ENCODE measurements around the gene CCDC9B.

Gene CCDC9B

DNA sequence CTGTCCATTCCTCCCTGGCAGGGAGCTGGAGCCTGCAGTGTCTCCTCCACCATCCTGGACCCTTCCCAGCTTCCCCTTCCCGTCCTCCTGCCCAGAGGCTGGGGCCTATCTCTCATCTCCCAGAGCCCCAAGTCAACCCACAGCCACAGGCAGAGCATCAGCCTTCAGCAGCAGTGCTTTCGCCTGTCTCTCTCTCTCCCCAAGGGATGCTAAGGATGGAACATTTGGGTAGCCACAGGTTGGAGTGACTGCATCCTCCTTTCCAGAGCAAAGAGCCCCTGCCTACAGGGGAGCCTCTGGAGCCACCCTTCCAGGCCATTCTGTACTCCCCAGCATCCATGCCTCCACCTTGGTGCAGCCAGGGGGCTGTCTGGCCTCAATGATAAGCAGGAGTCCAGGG is 37.2 kb downstream of the CCDC9B start:
- Histone ChIP-seq H3K9ac (ENCODE audit: low read depth, low read length) (no peak overlapping the region), H3K4me3 (ENCODE audit: low read depth, low read length) (no peak overlapping the region), H3K27me3 (ENCODE audit: control insufficient read depth, insufficient read depth, low read length) (no peaks in the 10 kb centered on the region), H3K4me1 (ENCODE audit: control insufficient read depth, insufficient read depth, low read length) (peaks cover 28% of the 10 kb centered on the region), H3K27ac (ENCODE audit: low read depth, low read length) (no peak overlapping the region), H3K36me3 (ENCODE audit: control insufficient read depth, insufficient read depth, low read length) (no peaks in the 10 kb centered on the region), H3K9me3 (ENCODE audit: control insufficient read depth, insufficient read depth, low read length) (0 out of 2 replicates have a peak, but pooled peaks cover 4% of the 10 kb centered on the region)

DNA sequence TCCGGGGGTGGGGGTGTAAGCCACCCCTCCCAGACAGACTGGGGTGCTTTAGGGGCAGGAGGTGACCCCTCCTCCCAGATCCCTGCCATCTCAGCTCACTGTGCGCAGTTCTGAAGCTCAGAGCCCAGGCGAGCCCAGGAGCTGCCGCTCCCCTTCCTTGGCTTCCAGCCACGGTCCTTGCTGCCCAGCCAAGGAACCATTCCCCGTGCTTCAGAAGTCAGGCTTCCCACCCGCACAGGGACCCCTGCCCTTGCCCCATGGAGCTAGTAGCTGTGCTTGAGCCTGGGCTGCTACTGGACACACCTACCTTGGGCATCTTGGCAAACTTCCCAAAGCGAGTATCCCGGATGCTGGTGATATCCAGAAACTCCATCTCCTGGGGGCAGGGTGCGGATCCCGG is 37.8 kb downstream of the CCDC9B start:
- Histone ChIP-seq H3K27me3 (ENCODE audit: control insufficient read depth, insufficient read depth, low read length) (no peaks in the 10 kb centered on the region), H3K36me3 (ENCODE audit: control insufficient read depth, insufficient read depth, low read length) (no peaks in the 10 kb centered on the region), H3K9me3 (ENCODE audit: control insufficient read depth, insufficient read depth, low read length) (0 out of 2 replicates have a peak, but pooled peaks cover 4% of the 10 kb centered on the region), H3K4me3 (ENCODE audit: low read depth, low read length) (no peak overlapping the region), H3K27ac (ENCODE audit: low read depth, low read length) (no peak overlapping the region), H3K4me1 (ENCODE audit: control insufficient read depth, insufficient read depth, low read length) (peaks cover 25% of the 10 kb centered on the region), H3K9ac (ENCODE audit: low read depth, low read length) (no peak overlapping the region)

DNA sequence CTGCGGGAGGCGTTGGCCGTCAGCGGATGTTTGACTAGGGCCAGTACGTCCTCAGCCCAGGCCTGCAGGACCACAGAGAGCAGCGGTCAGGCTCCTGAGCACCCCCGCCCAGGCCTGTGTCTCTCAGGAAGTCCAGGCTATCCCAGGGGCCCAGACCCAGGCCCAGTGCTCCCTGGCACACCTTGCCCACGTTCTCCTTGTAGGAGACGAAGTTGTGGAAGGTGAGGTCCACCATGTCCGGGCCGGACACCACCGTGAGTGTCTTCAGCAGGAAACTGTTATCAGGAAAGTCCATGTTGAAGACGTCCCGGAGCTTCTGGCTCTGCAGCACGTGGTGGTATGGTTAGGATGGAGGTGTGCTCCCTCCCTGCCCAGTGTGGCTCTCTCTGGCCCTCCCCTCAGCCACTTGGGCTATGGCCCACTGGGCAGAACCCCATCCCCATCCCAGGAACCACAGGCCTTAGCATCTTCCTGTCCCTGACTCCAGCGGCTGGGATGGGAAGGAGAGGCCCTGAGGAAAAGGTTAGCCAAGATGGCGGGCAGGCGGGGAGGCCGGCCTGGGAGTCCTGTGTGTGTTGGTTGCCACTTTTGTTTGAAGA is 38.4 kb downstream of the CCDC9B start:
- Histone ChIP-seq H3K4me3 (ENCODE audit: low read depth, low read length) (no peak overlapping the region), H3K9me3 (ENCODE audit: control insufficient read depth, insufficient read depth, low read length) (0 out of 2 replicates have a peak, but pooled peaks cover 4% of the 10 kb centered on the region), H3K4me1 (ENCODE audit: control insufficient read depth, insufficient read depth, low read length) (peaks cover 21% of the 10 kb centered on the region), H3K27me3 (ENCODE audit: control insufficient read depth, insufficient read depth, low read length) (no peaks in the 10 kb centered on the region), H3K27ac (ENCODE audit: low read depth, low read length) (no peak overlapping the region), H3K36me3 (ENCODE audit: control insufficient read depth, insufficient read depth, low read length) (no peaks in the 10 kb centered on the region), H3K9ac (ENCODE audit: low read depth, low read length) (no peak overlapping the region)

DNA sequence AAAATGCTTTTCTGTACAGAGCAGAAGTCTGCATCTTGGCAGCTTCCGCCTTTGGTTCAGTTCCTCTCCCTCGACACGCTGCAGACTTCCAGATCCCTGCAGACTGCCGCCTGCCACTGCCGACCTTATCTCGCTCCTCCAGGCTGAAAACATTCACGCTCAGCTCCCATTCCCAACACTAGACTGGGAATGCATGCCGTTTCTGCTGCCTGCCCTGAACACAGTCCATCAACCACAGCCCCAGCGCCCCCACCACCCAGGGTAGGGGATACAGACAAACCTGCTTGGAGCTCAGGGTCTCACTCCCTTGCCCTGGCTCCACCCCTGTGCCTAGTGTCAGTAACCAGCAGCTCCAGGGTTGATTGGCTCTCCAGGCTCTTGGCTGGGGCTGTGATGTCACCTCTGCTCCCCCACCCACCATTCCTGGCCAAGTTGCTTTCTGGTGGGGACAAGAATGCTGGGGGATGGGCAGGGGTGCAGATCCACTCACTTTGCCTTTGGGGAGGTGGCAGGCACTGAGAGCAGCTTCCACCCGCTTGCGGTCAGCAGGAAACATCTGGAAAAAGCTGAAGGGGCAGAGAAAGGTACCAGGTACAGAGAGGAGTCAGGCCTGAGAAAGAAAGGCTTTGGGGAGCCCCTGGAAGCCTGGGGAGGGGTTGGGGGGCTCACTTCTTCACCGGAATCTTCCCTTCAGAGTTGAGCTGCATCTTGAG is 39.1 kb downstream of the CCDC9B start:
- H3K36me3 ChIP-seq (ENCODE audit: control insufficient read depth, insufficient read depth, low read length) = no peaks in the 10 kb centered on the region
- H3K4me3 ChIP-seq (ENCODE audit: low read depth, low read length) = no peak overlapping the region
- 0 out of 2 replicates have a peak, but pooled peaks cover 4% of the 10 kb centered on the region for H3K9me3 ChIP-seq (ENCODE audit: control insufficient read depth, insufficient read depth, low read length)
- no peaks in the 10 kb centered on the region for H3K27me3 ChIP-seq (ENCODE audit: control insufficient read depth, insufficient read depth, low read length)
- peaks cover 13% of the 10 kb centered on the region; the same call in 1 of the 2 replicates for H3K4me1 ChIP-seq (ENCODE audit: control insufficient read depth, insufficient read depth, low read length)
- no peak overlapping the region for H3K9ac ChIP-seq (ENCODE audit: low read depth, low read length)
- no peak overlapping the region for H3K27ac ChIP-seq (ENCODE audit: low read depth, low read length)

DNA sequence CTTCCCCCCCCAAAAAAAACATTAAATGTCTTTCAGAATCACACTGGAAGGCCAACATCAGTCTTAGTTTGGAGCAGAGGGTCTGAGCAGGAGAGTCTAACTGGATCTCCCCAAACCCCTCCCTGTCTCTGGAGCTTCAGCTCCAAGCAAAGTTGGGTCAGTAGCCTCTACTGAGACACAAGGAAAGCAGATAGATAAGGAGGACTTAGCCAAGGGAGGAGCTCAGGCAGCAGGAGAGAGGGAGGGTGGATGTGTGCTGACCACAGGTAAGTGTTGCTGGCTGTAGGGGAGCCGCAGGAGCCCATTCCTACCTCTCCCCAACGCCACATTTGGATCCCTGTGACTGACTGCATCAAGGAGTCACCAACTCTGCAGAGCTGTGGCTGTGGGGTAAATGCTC is 40.0 kb downstream of the CCDC9B start:
- Histone ChIP-seq H3K9ac (ENCODE audit: low read depth, low read length) (no peak overlapping the region), H3K4me3 (ENCODE audit: low read depth, low read length) (no peak overlapping the region), H3K36me3 (ENCODE audit: control insufficient read depth, insufficient read depth, low read length) (no peaks in the 10 kb centered on the region), H3K27ac (ENCODE audit: low read depth, low read length) (no peak overlapping the region), H3K4me1 (ENCODE audit: control insufficient read depth, insufficient read depth, low read length) (peaks cover 12% of the 10 kb centered on the region; the same call in 1 of the 2 replicates), H3K9me3 (ENCODE audit: control insufficient read depth, insufficient read depth, low read length) (0 out of 2 replicates have a peak, but pooled peaks cover 4% of the 10 kb centered on the region), H3K27me3 (ENCODE audit: control insufficient read depth, insufficient read depth, low read length) (no peaks in the 10 kb centered on the region)

DNA sequence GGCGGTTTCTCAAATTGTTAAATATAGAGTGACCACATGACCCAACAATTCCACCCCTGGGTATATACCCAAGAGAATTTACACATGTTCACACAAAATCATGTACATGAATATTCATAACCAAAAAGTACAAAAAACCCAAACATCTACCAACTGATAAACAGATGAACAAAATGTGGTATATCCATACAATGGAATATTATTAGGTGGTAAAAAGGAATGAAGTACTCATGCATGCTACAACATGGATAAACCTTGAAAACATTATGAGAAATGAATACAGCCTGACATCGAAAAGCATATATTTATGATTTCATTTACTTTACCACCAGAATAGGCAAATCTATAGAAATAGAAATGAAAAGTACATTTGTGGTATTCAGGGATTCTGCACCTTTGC is 40.4 kb downstream of the CCDC9B start:
- Histone ChIP-seq H3K27ac (ENCODE audit: low read depth, low read length) (no peak overlapping the region), H3K4me3 (ENCODE audit: low read depth, low read length) (no peak overlapping the region), H3K9me3 (ENCODE audit: control insufficient read depth, insufficient read depth, low read length) (0 out of 2 replicates have a peak, but pooled peaks cover 4% of the 10 kb centered on the region), H3K36me3 (ENCODE audit: control insufficient read depth, insufficient read depth, low read length) (no peaks in the 10 kb centered on the region), H3K9ac (ENCODE audit: low read depth, low read length) (no peak overlapping the region), H3K4me1 (ENCODE audit: control insufficient read depth, insufficient read depth, low read length) (peaks cover 12% of the 10 kb centered on the region; the same call in 1 of the 2 replicates), H3K27me3 (ENCODE audit: control insufficient read depth, insufficient read depth, low read length) (no peaks in the 10 kb centered on the region)

DNA sequence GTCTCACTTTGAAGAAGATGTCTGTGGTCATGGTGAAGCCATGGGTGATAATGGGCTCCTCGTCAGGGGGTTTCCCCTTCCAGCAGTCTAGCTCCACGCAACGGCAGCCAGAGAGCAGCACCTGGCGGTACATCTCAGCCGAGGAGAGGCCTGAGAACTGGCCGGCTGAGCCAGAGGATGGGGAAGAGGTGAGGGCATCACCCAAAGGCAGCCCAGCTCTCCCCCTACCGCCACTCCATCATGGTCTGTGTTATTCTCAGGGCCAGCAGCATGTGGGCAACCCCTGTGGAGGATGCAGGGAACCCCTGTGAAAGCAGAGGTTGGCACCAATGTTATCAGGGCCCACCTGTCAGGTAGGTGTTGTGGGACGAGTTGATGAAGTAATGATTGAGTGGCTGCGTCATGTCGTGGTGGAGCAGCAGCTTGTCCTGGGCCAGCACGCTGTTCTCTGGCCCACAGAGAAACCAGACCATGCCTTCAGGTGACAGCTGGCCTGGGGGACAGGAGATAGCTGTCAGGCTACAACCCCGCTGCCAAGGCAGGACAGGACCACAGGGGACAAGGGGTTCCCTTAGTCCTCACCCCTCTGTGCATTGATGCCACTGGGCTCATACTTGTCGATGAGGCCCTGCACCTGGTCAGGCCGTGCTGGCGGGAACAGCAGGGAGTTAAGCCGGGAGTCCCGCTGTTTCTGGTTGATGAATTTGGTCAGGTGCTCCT is 42.4 kb downstream of the CCDC9B start:
- H3K4me1 ChIP-seq (ENCODE audit: control insufficient read depth, insufficient read depth, low read length) = peaks cover 12% of the 10 kb centered on the region; the same call in 1 of the 2 replicates
- no peak overlapping the region for H3K27ac ChIP-seq (ENCODE audit: low read depth, low read length)
- peaks cover 10% of the 10 kb centered on the region for H3K27me3 ChIP-seq (ENCODE audit: control insufficient read depth, insufficient read depth, low read length)
- H3K9me3 ChIP-seq (ENCODE audit: control insufficient read depth, insufficient read depth, low read length) = 0 out of 2 replicates have a peak, but pooled peaks cover 4% of the 10 kb centered on the region
- H3K36me3 ChIP-seq (ENCODE audit: control insufficient read depth, insufficient read depth, low read length) = no peaks in the 10 kb centered on the region
- no peak overlapping the region for H3K9ac ChIP-seq (ENCODE audit: low read depth, low read length)
- no peak overlapping the region for H3K4me3 ChIP-seq (ENCODE audit: low read depth, low read length)

DNA sequence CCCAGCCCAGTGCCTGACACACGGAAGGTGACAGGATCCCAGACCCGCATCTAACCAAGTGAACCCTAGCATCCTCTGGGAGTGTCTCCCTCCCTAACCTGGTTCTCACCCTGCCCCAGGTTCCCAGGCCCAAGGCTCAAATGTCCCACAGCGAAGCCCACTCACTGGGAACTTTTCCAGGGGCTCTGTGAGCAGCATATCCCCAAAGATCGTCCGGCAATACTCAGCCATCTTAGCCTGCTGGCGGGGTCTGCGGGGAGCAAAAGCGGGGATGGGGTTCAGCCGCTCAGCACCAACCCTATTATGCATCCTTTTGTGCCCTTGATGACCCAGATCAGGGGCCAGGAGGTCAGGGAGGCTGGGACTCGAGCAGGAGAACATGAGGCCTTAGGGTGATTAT is 43.4 kb downstream of the CCDC9B start:
- H3K9me3 ChIP-seq (ENCODE audit: control insufficient read depth, insufficient read depth, low read length) = 0 out of 2 replicates have a peak, but pooled peaks cover 4% of the 10 kb centered on the region
- peaks cover 21% of the 10 kb centered on the region for H3K27me3 ChIP-seq (ENCODE audit: control insufficient read depth, insufficient read depth, low read length)
- peaks cover 12% of the 10 kb centered on the region; the same call in 1 of the 2 replicates for H3K4me1 ChIP-seq (ENCODE audit: control insufficient read depth, insufficient read depth, low read length)
- no peaks in the 10 kb centered on the region for H3K36me3 ChIP-seq (ENCODE audit: control insufficient read depth, insufficient read depth, low read length)
- no peak overlapping the region for H3K27ac ChIP-seq (ENCODE audit: low read depth, low read length)
- H3K4me3 ChIP-seq (ENCODE audit: low read depth, low read length) = no peak overlapping the region
- no peak overlapping the region for H3K9ac ChIP-seq (ENCODE audit: low read depth, low read length)

DNA sequence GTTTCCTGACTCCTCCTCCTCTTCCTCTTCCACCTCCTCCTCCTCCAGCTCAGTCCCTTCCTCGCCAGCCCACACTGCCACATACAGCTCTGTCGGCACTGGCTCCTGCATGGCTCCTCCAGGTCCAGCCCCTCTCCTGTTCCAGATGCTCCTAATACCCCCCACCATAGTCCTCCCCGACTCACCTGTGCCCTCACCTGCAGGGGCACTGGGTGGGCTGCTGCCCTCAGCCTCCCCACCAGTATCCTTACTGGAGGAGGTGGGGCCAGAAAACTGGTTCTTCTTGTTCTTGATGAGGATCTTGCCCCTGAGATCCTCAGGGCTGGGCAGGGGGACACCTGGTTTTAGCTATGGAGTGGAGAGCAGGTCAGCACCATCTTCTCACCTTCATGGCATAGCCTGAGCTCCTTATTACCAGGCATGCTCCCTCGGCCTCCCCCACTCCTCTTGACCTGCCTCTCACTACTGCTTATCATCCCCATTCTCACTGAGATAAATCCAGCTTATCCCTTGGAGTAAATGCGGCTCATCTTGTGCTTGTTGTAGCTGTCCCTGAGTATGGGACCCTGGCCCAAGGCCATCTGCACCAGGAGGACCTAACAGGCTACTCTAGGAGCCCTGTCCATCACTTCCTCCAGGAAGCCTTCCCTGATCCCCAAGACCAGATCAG is 44.0 kb downstream of the CCDC9B start:
- Histone ChIP-seq H3K4me3 (ENCODE audit: low read depth, low read length) (no peak overlapping the region), H3K9ac (ENCODE audit: low read depth, low read length) (no peak overlapping the region), H3K27me3 (ENCODE audit: control insufficient read depth, insufficient read depth, low read length) (peaks cover 27% of the 10 kb centered on the region), H3K36me3 (ENCODE audit: control insufficient read depth, insufficient read depth, low read length) (no peaks in the 10 kb centered on the region), H3K27ac (ENCODE audit: low read depth, low read length) (no peak overlapping the region), H3K9me3 (ENCODE audit: control insufficient read depth, insufficient read depth, low read length) (0 out of 2 replicates have a peak, but pooled peaks cover 4% of the 10 kb centered on the region), H3K4me1 (ENCODE audit: control insufficient read depth, insufficient read depth, low read length) (0 out of 2 replicates have a peak, but pooled peaks cover 9% of the 10 kb centered on the region)

DNA sequence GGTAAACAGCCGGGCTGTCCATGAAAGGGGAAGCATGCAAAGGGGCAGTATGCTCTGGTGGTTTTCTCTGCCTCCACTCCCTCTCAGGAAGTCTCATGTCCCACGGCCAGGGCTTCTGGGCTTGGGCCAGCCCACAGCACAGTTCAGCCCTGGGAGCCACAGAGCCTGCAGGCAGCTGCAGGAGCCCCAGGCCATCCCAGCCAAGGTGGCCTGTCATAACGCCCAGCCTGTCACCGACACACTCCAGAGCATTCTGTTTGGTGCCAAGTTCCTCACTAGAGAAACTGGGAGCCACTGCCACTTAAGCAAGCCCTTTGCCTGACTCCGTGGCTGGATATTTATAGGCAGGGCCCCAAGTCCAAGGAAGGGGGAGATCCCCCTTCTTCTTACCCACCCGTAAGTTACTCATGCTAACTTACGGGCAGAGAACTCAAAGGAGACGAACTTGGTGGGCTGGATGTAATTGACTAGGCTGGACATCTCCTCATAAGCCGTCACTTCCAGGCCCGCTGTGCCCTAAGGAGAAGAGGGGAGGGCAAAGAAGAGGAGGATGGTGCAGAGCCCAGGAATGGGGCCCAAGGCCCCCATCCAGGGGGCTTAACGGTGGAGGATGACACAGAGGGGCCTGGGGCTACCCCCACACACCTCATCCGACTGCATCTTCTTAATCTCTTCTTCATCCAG is 44.7 kb downstream of the CCDC9B start:
- H3K36me3 ChIP-seq (ENCODE audit: control insufficient read depth, insufficient read depth, low read length) = no peaks in the 10 kb centered on the region
- H3K27me3 ChIP-seq (ENCODE audit: control insufficient read depth, insufficient read depth, low read length) = peaks cover 34% of the 10 kb centered on the region
- H3K27ac ChIP-seq (ENCODE audit: low read depth, low read length) = no peak overlapping the region
- 0 out of 2 replicates have a peak, but pooled peaks cover 4% of the 10 kb centered on the region for H3K9me3 ChIP-seq (ENCODE audit: control insufficient read depth, insufficient read depth, low read length)
- no peak overlapping the region for H3K9ac ChIP-seq (ENCODE audit: low read depth, low read length)
- 0 out of 2 replicates have a peak, but pooled peaks cover 7% of the 10 kb centered on the region for H3K4me1 ChIP-seq (ENCODE audit: control insufficient read depth, insufficient read depth, low read length)
- H3K4me3 ChIP-seq (ENCODE audit: low read depth, low read length) = no peak overlapping the region
